CD4-positive, alpha-beta T cell treated with Interleukin-12 subunit alpha and Interleukin-12 subunit beta, for 1 hour (primary cell): ENCODE measurements around the gene DPP9.

ENCODE experiments used
- DNase-seq: peaks from one replicate; pipeline ENCODE4 v3.0.0-alpha.2; 2020

Gene DPP9

DNA sequence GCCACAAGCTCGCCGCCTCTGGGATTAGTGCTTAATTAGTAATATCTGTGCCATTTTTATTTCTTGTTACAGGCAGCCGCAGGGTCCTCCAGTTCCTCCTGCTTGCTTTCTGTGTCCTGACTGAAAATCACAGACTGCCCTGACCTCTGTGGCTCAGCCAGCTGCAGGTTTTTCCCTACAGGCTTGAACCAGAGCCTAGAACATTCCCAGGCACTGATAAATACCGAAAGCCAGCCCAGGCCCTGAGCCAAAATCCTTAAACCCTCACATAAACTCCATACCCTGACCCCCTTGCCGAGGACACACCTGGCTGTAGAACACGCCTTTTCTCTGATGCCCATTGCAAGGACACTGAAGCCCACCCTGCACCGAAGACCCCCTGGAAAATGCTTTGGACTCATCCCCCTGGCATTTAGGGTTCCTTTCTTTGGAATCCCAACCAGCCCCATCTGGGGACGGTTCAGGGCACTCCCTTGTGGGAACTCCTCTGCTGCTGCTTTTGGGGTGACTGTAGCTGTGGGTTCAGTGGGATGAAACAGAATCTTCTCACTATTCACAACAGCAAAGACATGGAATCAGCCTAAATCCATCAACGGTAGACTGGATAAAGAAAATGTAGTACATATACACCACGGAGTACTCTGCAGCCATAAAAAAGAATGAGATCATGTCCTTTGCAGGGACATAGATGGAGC, 15.5 kb downstream of the DPP9 start:
- no peak for DNase-seq

GRCh38 chr19:4707322-4707721, 16.3 kb downstream of the DPP9 start:
- no peak for DNase-seq

DNA sequence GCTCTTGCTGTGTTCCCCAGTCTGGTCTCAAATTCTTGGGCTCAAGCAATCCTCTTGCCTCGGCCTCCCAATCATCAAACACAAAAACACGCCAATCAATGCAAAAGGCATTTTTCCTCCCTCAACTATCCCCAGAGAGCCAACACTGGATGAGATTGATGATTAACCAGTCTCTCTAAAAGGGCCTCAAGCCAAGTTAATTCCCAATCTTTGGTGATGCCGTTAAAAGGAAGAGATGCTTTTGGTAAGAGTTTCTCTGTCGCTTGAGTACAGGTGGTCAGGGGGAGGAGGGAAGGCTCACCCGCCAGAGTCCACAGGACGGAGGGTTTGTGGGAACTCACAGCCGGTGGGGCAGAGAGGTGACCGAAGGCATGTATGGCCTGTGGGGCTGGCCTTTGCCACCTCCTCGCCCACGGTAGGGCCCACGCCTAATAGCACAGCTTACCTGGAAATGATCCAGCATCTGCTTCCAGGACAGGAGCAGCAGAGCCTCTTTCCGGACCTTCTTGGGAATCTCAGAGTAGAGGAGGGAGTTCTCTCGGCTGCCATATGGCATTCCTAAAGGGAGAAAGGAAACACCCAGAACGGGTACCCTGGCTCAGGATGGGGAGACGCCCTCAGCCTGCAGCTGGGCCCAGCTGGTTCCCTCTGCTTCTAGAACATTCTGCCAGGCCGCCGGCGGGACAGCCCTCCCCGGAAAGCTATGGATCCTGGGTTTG, 18.1 kb downstream of the DPP9 start:
- DNase-seq: no peak

GRCh38 chr19:4704317-4704673, 19.3 kb downstream of the DPP9 start:
- DNase-seq: no peak

- no peak for DNase-seq
Observed at GRCh38 chr19:4703671-4704316, 19.8 kb downstream of the DPP9 start.

DNA sequence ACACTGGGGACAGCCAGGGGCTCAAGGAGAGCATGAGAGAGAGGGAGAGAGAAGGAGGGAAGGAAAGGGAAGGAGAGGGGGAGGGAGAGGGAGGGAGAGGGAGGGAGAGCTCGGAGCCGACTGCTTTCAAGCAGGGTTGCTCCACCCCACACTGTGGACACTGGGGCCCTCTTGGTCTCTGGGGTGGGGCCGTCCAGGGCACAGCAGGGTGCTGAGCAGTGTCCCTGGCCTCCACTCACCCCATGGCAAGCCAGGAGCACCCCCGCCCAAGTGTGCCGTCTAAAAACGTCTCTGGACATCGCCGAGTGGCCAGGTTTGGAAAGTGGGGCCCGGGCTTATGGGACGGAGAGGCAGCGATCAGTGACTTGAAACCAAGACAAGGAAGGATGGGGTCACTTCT, 20.9 kb downstream of the DPP9 start:
- DNase-seq: no peak

GRCh38 chr19:4701557-4701956, 22.1 kb downstream of the DPP9 start:
- DNase-seq: no peak

DNA sequence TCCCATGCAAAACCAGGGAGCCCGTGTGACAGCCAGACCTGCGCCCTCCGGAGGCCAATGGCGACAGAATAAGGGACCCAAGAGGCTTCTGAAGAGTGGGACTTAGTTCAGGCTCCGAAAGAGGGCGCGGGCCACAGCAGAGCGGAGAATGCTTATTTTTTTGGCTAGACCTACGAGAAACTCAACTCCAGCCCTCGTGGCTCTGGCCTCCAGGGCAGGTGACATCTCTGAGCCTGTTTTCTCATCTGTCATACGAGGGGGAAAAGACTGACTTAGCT, 23.0 kb downstream of the DPP9 start:
- DNase-seq: no peak

- DNase-seq: no peak
Observed at GRCh38 chr19:4699826-4700692, 23.6 kb downstream of the DPP9 start.

- DNase-seq: no peak
Observed at GRCh38 chr19:4697304-4697703, 26.3 kb downstream of the DPP9 start.

GRCh38 chr19:4695224-4695731, 28.4 kb downstream of the DPP9 start:
- DNase-seq: no peak

- no peak for DNase-seq
Observed at GRCh38 chr19:4694211-4694987, 29.2 kb downstream of the DPP9 start.

GRCh38 chr19:4693471-4694121, 30.0 kb downstream of the DPP9 start:
- DNase-seq: no peak

- DNase-seq: no peak
Observed at GRCh38 chr19:4693078-4693350, 30.6 kb downstream of the DPP9 start.

DNA sequence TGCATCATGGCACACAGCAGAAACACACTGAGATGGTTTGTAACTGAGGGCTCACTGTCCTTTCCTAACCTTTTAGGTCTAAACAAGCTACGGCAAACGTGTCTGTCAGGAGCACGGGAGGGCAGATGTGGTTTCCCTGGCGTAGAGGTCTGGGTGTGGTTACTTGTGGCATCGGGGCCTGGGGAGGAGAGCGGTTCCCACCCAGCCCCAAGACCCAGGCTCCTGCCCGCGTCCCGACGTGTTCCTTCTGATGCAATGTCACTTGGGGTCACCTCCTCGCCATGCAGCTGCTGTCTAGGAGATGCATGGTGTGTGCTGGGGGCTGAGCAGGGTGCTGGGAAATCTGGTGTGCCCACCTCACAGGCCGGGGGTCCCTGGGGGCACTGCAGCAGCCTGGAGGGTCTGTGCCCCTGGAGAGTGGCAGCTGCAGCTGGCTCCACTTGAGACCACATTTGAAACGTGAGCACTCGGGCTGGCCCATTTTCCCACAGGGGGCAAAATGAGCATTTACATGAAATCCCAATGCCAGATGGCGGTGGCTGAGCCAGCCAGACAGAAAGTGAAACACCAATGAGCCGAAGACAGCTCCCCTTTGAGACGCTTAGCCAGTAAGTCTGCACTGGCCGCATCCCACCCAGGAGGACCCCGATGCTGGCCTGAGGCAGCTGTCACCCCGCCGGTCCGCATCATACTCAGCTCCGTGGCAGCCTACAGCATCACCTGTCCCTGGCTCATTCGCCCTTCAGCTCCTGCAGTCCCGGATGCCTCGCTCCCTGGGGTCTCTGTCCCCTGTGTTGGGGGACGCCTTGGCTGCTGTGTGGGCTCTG, 31.2 kb downstream of the DPP9 start:
- DNase-seq: no peak

DNA sequence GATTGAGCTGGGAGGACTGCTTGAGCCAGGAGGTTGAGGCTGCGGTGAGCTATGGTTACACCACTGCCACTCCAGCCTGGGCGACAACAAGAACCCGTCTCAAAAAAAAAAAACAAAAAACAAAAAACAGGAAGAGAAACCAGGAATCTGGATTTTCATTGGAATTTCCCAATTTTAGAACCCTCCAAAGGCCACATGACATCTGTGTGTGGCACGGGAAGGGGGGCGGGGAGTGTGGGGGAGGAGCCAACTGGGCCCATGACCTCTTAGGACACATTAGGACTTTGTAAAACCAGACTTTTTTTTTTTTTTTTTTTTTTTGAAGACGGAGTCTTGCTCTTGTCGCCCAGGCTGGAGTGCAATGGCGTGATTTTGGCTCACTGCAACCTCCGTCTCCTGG, 32.3 kb downstream of the DPP9 start:
- no peak for DNase-seq

- no peak for DNase-seq
Observed at GRCh38 chr19:4690361-4690760, 33.3 kb downstream of the DPP9 start.

GRCh38 chr19:4689403-4689802, 34.2 kb downstream of the DPP9 start:
- no peak for DNase-seq

DNA sequence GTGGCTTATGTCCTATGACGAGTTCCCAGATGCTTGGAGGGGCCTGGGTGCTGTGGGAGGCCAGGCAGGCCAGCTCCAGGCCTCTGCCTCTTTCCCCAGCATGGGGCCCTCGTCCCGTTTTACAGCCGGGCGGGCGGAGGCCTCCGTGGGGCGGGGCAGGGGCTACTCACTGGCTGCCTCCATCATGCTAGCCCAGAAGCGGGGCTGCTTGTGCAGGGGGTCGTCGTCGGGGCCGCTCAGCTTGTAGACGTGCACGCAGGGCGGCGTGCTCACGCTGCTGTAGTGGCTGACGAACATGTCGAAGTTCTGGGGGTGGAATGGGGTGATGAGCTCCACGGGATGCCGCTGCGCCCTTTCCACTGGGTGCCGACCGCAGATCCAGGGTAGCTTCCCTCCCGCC, 35.1 kb downstream of the DPP9 start:
- DNase-seq: no peak

DNA sequence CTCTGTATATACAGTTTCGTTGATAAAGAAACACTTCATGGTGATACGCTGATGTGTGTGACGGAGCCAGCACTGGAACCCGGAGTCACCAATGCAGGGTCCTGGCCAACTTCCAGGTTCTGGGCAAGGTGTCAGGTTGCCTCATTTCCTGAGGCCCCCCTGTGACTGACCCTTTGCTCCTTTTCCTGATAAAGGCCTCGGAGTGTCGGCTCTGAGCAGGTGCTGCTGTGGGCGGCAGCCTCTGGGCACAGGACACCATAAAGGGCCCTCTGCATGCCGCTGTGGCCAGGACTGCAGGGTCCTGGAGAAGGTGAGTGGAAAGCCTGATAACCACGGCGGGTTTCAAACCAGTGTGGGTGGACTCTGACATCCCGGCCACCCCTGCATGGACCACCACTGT, 36.2 kb downstream of the DPP9 start:
- DNase-seq: no peak

DNA sequence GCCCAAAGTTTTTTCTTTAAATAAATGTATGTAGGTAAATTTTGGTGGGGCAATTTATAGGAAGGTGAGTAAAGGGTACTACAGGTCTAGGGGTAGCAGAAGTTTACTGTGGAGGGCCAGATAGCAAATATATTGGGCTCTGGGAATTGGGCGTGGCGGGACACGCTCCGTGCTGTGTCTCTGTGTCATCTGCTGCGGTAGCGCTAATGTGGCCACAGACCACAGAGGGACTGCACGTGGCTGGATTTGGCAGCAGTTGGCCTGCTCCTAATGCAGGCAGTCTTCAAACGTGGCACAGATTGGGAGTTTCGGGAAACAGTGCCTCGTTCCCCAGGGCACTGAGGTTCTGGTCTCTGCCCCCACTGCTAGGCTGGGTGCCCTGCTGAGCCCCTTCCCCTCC, 36.9 kb downstream of the DPP9 start:
- no peak for DNase-seq
